ENCODE results near the gene BRD7.
A peak's percentile ranks its signal among the peaks of the same experiment; 100 is the strongest.
"Not testable (repeated sequence)": the region's sequence is repeated elsewhere in the genome, so short reads cannot be mapped to it uniquely, and the experiment has no call there.

The BRD7 gene

DNA sequence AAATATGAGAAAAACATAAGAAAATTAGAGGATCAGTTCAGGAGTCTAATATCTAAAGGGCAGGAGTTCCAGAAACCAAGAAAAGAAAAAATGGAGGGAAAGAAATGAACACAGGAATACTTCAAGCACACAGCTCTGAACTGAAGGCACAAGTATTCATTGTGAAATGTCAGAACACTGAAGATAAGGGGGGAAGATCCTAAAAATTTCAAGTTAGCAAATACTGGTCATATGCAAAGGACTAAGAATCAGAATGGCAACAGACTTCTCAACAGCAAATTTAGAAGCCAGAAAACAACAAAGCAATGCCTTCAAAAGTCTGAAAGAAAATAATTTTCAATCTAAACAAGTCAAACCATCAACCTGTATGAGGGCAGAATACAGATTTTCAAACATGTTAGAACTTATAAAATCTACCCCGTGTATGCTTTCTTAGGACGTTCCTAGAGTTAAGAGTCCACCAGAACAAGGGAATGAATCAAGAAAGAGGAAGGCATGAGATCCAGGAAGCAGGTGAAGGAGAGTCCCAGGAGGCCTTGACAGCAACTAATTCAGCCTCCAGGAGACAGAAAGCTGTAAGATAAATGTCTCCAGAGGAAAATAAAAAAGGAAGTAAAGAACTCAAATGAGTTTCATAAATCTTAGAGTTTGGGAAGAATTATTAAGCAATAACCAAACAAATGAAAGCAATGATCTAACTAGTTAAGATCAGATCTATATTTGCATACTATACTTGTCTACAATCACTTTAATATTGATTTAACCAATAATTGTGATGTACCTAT lies 2.8 kb downstream of the BRD7 start:
- intact Hi-C loops (cut with DNase I): no loop called here

DNA sequence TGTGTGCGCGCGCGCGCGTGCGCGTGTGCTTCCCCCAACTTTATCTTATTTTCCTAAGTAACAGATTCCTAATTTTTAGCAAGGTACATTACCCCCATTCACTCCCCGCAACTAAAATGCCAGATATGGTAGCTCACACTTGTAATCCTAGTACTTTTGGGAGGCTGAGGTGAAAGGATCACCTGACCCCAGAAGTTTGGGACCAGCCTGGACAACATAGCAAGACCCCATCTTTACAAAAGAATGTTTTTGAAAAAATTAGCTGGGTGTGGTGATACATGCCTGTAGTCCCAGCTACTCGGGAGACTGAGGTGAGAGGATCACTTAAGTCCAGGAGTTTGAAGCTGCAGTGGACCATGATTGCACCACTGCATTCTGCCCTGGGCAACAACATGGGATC lies 5.1 kb downstream of the BRD7 start:
- DNase-seq: no peak
- intact Hi-C loops (cut with DNase I): no loop called here

More for the DNA sequence above, 2.8 kb downstream of the BRD7 start:
- DNase-seq: no peak

DNA sequence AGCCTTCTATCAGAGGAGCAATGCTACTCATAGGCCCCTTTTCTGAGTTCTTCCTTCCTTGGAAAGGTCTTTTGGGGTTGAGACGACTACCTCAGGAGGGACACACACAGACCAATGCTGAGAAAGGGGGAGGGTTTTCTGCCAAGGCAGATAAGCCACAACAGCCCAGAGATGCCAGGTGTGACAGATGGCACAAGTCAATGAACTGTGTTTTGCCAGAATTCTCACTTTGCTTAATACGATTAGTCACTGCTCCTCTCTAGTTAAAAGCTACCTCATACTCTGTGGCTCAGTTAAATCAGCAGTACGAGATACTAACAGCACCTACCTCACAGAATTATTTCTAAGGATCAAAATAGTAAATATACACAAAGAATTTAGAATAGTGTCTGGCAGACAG lies 8.0 kb downstream of the BRD7 start:
- DNase-seq: no peak
- intact Hi-C loops (cut with DNase I): no loop called here

DNA sequence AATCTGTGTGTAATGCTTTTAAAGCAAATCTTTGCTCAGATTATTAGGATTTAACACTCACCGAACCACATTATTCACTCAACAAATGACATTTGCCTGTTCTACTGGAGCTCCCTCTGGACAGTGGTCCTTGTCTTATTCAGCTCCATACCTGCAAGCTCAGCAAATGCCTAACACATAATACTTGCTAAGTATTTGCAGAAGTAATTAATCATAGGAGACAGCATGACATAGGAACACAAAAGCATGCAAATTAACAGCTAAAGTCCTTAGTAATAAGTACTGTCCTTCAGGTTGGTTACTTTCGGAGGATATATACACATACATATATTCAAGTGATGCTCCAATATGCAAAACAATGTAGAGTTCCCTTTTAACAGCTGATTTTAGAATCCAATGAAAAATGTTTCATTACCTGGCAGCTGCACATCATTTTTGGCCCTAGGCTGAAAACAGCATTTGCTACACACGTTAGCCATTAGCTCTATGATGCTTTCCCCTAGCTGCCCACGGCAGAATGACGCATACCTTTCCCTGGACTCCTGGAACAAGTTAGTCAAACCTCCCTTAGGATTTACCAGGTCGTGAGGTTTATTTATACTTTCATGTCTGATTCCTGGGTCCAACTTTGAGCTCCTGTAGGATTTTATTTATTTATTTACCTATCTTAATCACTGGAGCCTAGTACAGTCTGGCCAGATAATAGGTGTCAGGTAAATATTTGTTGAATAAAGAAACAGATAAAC lies 8.6 kb downstream of the BRD7 start:
- no peak for DNase-seq
- intact Hi-C loops (cut with DNase I): no loop called here

DNA sequence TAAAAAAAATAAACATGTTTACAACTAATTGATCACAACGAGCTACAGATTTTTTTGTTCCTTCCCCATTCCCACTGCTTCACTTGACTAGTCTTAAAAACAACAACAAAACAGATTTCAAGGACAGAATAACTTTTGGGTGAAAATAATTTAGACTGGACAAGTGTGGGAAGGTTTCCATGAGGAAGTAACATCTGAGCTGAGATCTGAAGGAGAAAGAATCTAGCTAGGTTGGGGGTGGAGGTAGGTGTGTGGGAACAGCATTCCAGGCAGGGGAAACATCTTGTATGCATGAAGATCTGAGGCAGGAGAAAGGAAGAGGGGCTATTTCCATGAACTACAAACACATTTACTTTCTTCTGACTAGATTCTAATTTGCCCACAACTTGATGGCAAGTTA lies 9.2 kb downstream of the BRD7 start:
- DNase-seq: peak in 5 of 42 donors; percentile 18 to 56 (median 29)
- intact Hi-C loops (cut with DNase I): no loop called here

DNA sequence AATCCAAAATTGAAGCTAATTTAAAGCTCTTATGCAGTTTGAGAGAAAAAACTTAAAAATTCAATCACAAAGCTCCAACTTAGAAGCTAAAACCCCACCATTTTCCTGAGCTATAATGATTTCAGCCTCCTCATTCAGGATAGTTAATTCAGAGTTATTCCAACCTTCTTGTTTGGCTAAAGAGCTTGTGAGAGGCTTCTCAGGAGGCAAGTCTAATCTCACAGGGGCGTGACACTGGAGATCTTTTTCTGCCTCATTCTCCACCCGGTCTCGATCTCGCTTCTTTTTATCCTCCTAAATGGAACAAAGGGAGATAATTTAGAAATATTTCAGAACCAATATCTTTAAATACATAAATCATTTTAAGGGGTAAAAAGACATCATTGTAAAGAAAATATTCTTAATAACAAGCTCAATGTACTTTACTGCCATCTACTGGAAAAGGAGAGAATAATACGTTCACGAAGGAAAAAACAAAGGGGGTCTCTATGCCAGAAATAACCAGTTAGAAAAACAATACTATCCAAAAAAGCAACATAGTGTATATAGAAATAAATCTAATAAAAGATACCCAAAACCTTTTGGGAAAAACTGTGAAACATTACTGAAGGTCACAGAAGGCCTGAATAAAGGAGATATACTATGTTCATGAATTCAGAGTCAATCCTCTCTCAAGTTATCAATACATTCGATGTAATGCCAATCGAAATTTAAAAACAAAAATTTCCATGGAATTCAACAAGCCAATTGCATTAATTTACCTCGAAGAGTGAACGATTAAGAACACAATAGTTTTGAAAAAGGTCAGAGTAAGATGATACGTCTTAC lies 13.9 kb downstream of the BRD7 start:
- intact Hi-C loops (cut with DNase I): no loop called here
- DNase-seq: no peak

DNA sequence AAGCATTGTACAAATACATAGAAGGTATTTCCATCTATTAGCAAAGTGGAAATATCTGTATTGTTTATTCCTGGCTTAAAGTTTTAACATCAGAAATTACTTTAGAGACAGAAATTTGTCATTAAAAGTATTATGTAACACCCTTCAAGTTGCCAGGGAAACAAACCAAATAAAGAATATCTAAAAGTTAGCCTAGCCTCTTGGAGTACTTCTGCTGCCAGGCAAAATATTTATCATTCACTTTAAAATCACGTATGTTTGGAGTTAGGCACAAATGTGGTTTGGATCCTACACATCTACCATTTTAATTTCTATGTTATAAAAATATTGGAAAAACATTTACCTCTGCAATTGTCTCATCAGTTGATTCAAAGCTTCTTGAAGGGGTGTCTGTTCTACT lies 14.7 kb downstream of the BRD7 start:
- intact Hi-C loops (cut with DNase I): no loop called here
- DNase-seq: no peak

GRCh38 chr16:50351952-50352351 lies 16.8 kb downstream of the BRD7 start:
- intact Hi-C loops (cut with DNase I): no loop called here
- DNase-seq: no peak

GRCh38 chr16:50351116-50351515 lies 17.7 kb downstream of the BRD7 start:
- DNase-seq: no peak
- intact Hi-C loops (cut with DNase I): no loop called here

DNA sequence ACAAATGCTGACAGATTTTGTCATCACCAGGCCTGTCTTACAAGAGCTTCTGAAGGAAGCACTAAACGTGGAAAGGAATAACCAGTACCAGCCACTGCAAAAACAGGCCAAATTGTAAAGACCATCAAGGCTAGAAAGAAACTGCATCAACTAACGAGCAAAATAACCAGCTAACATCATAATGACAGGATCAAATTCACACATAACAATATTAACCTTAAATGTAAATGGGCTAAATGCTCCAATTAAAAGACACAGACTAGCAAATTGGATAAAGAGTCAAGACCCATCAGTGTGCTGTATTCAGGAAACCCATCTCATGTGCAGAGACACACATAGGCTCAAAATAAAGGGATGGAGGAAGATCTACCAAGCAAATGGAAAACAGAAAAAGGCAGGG lies 23.6 kb downstream of the BRD7 start:
- DNase-seq; intact Hi-C loops (cut with DNase I): not testable (repeated sequence)

GRCh38 chr16:50343566-50343965 lies 25.2 kb downstream of the BRD7 start:
- intact Hi-C loops (cut with DNase I); DNase-seq: not testable (repeated sequence)

DNA sequence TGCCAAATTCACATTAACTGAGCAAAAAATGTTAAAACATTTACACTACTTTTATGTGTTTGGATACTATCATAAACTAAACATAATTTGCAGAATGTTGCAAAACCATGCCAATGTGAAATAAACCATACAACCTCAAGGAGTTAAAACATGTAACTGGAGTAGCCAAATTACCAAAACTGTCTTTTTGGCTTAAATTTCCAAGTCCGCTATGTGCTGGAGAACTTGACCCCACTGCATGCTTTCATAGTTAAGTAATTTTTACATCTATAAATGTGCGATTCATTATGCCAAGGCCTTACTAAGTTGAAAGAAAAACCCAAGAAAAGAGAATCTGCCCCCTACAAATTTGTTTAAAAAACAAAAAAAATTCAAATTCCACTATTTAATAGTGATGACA lies 28.2 kb downstream of the BRD7 start:
- DNase-seq: no peak
- intact Hi-C loops (cut with DNase I): no loop called here

- DNase-seq: no peak
- intact Hi-C loops (cut with DNase I): no loop called here
These were observed 30.2 kb downstream of the BRD7 start for GRCh38 chr16:50338371-50339231.

- no peak for DNase-seq
- intact Hi-C loops (cut with DNase I): no loop called here
These were observed 31.9 kb downstream of the BRD7 start for GRCh38 chr16:50336884-50337283.

- intact Hi-C loops (cut with DNase I): no loop called here
These were observed 33.4 kb downstream of the BRD7 start for GRCh38 chr16:50335196-50335958.

GRCh38 chr16:50334106-50334975 lies 34.4 kb downstream of the BRD7 start:
- DNase-seq: no peak
- intact Hi-C loops (cut with DNase I): no loop called here

More at GRCh38 chr16:50335196-50335958, 33.4 kb downstream of the BRD7 start:
- DNase-seq: no peak

- intact Hi-C loops (cut with DNase I): no loop called here
- no peak for DNase-seq
These were observed 36.2 kb downstream of the BRD7 start for GRCh38 chr16:50332599-50332998.
